Psoas muscle (tissue), 8 donors: ENCODE data around the gene UIMC1. TPM values are rescaled to one million over a fixed set of nuclear protein-coding genes. Genes with fewer than 3 reads are reported as not detected.

Experiments
- ATAC-seq, 4 donors: fragments of 200-7000 bp; cut with Tn5 transposase; one replicate each; pipeline ENCODE4 v1.9.1; 2020; ENCODE audit warnings: moderate library complexity in 3 of 4, mild to moderate bottlenecking in 2 of 4
- DNase-seq, 2 donors: peaks; one replicate each; pipeline ENCODE4 v3.0.0-alpha.2; 2020
- H3K27ac ChIP-seq: fragments of 200-600 bp; one replicate; pipeline ENCODE4 v1.8.0; 2022
- H3K27me3 ChIP-seq, 3 donors: fragments of 200-600 bp in 1 of 3; one replicate each; pipeline versions ENCODE4 v1.6.1 to v1.8.0; 2013 to 2022; ENCODE audit warnings: low read length in 2 of 3, mild to moderate bottlenecking in 2 of 3, moderate library complexity in 1 of 3; ENCODE audit not compliant: insufficient read depth in 3 of 3
- H3K36me3 ChIP-seq, 2 donors: fragments of 200-600 bp in 1 of 2; one replicate each; pipeline versions ENCODE4 v1.6.1 to v1.8.0; 2013 to 2022; ENCODE audit warnings: low read depth in 1 of 2, mild to moderate bottlenecking in 1 of 2, moderate library complexity in 1 of 2; ENCODE audit not compliant: insufficient read depth in 1 of 2
- H3K4me1 ChIP-seq: fragments of 200-600 bp; one replicate; pipeline ENCODE4 v1.8.0; 2022
- H3K4me3 ChIP-seq: fragments of 200-600 bp; one replicate; pipeline ENCODE4 v1.8.0; 2022; ENCODE audit warnings: mild to moderate bottlenecking
- H3K9me3 ChIP-seq: fragments of 200-600 bp; one replicate; pipeline ENCODE4 v1.8.0; 2022
- WGBS, 3 donors: extraction: QIAGEN DNeasy Blood & Tissue Kit; methylation state at CpG; one replicate each; pipeline versions ENCODE4 v1.1.6 to v1.1.7; 2013; 5-methylcytosine and 5-hydroxymethylcytosine counted together
- intact Hi-C, 2 donors: fragments of 100-400 bp; cut with DNase I; formaldehyde crosslinking; loops; one replicate each; pipeline versions ENCODE4 v1.11.0 to v1.14.2; 2022
- polyA plus RNA-seq, 3 donors: library from polyadenylated mRNA; stranded (reverse); fragments of 200-250 nt; gene quantifications; one replicate each; pipeline ENCODE4 v1.2.3, GENCODE V29; 2013
- total RNA-seq, 4 donors: library from RNA; stranded (reverse); fragmentation: NEBNext Ultra II Directional in 2 of 4; extraction: Animal tissue kit (Norgen Biotek cat#: 25700) in 2 of 4; gene quantifications; one replicate each; pipeline versions ENCODE4 v1.2.1 to v1.2.4, GENCODE V29; 2021 to 2023
- TF ChIP-seq, protein P1 (sequence below): fragments of 200-600 bp; IDR thresholded peaks from one replicate; pipeline ENCODE4 v1.8.0; 2022; ENCODE audit warnings: antibody characterized with exemption
- donor health status: healthy with polysubstance abuse.
- donor health status: DM: no; HTN: no; CAD: no; lungs with moderate emphysema.
- donor health status: Bipolar disorder and iron deficiency.
- donor health status: healthy.
- donor health status: DM: yes; HTN: yes; CAD: no.
- donor health status: DM: no; HTN: no; CAD: no.
- donor health status: DM: no; HTN: no; CAD: no.
- donor health status: DM: yes; HTN: yes; CAD: no.

Gene UIMC1
- total and polyA plus RNA-seq, 7 donors = 12.7 to 40.0 (median 26.1) TPM

DNA sequence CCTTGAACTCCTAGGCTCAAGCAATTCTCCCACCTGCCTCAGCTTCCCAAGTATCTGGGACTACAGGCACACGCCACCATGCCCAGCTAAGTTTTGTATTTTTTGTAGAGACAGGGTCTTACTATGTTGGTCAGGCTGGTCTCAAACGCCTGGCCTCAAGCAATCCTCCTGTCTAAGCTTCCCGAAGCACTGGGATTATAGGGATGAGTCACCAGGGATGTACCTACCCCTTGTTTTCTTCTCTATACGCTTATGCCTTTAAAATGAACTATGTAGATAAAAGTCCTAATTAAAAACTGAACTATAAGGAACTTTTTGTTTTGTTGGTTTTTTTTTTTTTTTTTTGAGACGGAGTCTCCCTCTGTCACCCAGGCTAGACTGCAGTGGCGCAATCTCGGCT, 25.8 kb downstream of the UIMC1 start:
- H3K27ac ChIP-seq = no peak overlapping the region
- intact Hi-C loops = no loop called here
- DNase-seq (no peak), ATAC-seq (no peak)
- H3K9me3 ChIP-seq = no peaks in the 10 kb centered on the region
- peaks cover 22% of the 10 kb centered on the region for H3K4me1 ChIP-seq
- no peaks in the 10 kb centered on the region for H3K27me3 ChIP-seq
- WGBS, 3 donors = 93 to 95% (median 95%) methylated on average over 7 of the region's 7 CpGs
- no peak overlapping the region for H3K4me3 ChIP-seq
- TF ChIP-seq, protein P1, sequence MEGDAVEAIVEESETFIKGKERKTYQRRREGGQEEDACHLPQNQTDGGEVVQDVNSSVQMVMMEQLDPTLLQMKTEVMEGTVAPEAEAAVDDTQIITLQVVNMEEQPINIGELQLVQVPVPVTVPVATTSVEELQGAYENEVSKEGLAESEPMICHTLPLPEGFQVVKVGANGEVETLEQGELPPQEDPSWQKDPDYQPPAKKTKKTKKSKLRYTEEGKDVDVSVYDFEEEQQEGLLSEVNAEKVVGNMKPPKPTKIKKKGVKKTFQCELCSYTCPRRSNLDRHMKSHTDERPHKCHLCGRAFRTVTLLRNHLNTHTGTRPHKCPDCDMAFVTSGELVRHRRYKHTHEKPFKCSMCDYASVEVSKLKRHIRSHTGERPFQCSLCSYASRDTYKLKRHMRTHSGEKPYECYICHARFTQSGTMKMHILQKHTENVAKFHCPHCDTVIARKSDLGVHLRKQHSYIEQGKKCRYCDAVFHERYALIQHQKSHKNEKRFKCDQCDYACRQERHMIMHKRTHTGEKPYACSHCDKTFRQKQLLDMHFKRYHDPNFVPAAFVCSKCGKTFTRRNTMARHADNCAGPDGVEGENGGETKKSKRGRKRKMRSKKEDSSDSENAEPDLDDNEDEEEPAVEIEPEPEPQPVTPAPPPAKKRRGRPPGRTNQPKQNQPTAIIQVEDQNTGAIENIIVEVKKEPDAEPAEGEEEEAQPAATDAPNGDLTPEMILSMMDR = no peak
- H3K36me3 ChIP-seq = peaks cover 0 to 42% of the 10 kb centered on the region in 2 donors

DNA sequence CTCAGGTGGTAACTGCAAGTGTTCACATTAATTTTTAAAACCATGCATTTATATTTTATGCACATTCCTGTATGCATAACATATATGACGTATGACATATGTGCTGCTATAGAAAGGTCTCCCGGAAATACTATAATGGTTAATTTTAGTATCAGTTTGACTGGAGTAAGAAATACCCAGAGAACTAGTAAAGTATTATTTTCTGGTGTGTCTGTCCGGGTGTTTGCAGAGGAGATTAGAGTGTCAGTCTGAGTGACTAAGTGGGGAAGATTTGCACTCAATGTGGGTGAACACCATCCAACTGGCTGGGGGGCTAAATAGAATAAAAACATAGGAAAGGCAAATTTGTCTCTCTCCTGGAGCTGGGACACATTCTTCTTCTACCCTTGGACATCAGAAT, 26.9 kb downstream of the UIMC1 start:
- TF ChIP-seq, protein P1 = no peak
- peaks cover 0 to 52% of the 10 kb centered on the region in 2 donors for H3K36me3 ChIP-seq
- H3K27ac ChIP-seq = no peak overlapping the region
- 80 to 95% (median 81%) methylated on average over 3 of the region's 3 CpGs for WGBS, 3 donors
- H3K9me3 ChIP-seq = no peaks in the 10 kb centered on the region
- DNase-seq (no peak), ATAC-seq (no peak)
- no peaks in the 10 kb centered on the region for H3K27me3 ChIP-seq
- H3K4me3 ChIP-seq = no peak overlapping the region
- intact Hi-C loops = no loop called here
- peaks cover 12% of the 10 kb centered on the region for H3K4me1 ChIP-seq

DNA sequence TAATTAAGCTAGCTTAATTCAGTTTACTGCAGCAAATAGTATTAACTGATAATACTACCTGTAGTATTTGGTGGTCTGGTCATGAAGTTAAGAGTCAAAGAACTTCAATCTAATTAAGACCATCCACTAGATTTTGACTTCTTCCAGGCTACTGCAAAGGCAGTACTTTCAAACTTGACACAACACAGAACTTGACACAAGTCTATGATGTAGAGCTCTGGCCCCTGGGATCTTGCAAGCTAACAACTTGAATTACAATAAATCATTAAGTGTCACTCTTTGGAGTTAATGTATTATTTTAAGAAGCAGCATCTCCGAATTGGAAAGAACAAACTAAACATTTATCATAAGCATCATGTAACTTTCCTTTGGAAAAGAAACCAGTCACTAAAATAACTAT, 40.9 kb downstream of the UIMC1 start:
- WGBS, 3 donors = 18 to 39% (median 28%) methylated on average over 1 of the region's 1 CpG
- DNase-seq (no peak), ATAC-seq (peak in 1 of 4 donors; percentile 47)
- TF ChIP-seq, protein P1 = no peak
- intact Hi-C loops = no loop called here
- H3K4me1 ChIP-seq = no peaks in the 10 kb centered on the region
- no peaks in the 10 kb centered on the region for H3K9me3 ChIP-seq
- H3K4me3 ChIP-seq = no peak overlapping the region
- H3K27me3 ChIP-seq = no peaks in the 10 kb centered on the region
- no peak overlapping the region for H3K27ac ChIP-seq
- peaks cover 0 to 46% of the 10 kb centered on the region in 2 donors for H3K36me3 ChIP-seq

DNA sequence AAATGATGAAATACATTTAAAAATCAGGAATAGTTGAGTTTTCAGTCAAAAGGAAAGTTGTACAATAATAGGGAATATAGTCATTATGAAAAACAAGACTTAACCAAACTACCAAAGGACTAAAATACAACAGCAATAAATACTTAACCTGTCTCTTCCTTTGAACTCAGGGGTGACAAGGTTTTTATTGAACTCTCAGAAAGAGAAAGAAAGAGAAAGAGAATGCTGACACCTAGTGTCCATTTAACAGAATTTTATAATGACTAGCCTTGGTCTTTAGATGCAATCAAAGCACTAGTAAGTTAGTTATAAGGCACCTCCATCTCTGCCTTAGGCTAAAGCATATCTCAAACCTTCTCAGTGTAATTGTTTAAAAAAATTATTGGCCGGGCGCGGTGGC, 47.5 kb downstream of the UIMC1 start:
- peaks cover 2 to 38% of the 10 kb centered on the region in 2 donors for H3K36me3 ChIP-seq
- 68 to 78% (median 78%) methylated on average over 3 of the region's 3 CpGs for WGBS, 3 donors
- no peaks in the 10 kb centered on the region for H3K27me3 ChIP-seq
- no peak overlapping the region for H3K27ac ChIP-seq
- TF ChIP-seq, protein P1 = peak; percentile 44
- H3K4me1 ChIP-seq = no peaks in the 10 kb centered on the region
- intact Hi-C loops = loop anchor here in 1 of 2 donors (2.0 kb wide), 1 partner anchor 300 kb away; no protein-coding TSS in a partner anchor
- ATAC-seq (peak in 2 of 4 donors; percentile 52 to 62), DNase-seq (no peak)
- no peaks in the 10 kb centered on the region for H3K9me3 ChIP-seq
- H3K4me3 ChIP-seq = no peak overlapping the region

DNA sequence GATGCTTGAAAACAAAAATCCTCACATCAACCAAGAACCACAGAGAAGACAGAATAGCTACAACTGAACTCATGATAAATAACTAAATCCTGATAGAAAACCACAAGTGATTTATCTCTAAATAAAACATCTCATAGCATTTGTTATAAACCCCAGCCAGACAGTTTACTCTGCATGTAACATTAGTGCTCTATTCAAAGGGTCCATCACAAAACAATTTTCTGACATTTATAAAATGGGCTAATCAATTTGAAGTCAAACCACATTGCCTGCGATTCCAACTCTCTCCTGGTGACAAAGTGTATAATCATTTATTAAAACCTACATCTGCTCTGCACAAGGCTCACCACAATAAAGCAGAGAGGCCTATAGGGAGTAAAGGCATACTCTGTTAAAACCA, 49.8 kb downstream of the UIMC1 start:
- Histone ChIP-seq H3K4me1 (no peaks in the 10 kb centered on the region), H3K4me3 (no peak overlapping the region), H3K27me3 (no peaks in the 10 kb centered on the region), H3K36me3 (peaks cover 2 to 57% of the 10 kb centered on the region in 2 donors), H3K27ac (no peak overlapping the region), H3K9me3 (no peaks in the 10 kb centered on the region)
- WGBS, 3 donors = 91 to 93% (median 92%) methylated on average over 1 of the region's 1 CpG
- intact Hi-C loops = no loop called here
- TF ChIP-seq, protein P1 = no peak
- ATAC-seq (no peak), DNase-seq (no peak)
